ENCODE results near the gene SMARCA2. TPM values are rescaled to one million over a fixed set of nuclear protein-coding genes. Genes with fewer than 3 reads are reported as not detected.

Gene SMARCA2
- total and polyA plus RNA-seq, 9 of the 15 experiments (the other 6 are each of a cell fraction or from before 2014, with no cell fraction given) = 8.0 to 34.8 (median 25.5) TPM

DNA sequence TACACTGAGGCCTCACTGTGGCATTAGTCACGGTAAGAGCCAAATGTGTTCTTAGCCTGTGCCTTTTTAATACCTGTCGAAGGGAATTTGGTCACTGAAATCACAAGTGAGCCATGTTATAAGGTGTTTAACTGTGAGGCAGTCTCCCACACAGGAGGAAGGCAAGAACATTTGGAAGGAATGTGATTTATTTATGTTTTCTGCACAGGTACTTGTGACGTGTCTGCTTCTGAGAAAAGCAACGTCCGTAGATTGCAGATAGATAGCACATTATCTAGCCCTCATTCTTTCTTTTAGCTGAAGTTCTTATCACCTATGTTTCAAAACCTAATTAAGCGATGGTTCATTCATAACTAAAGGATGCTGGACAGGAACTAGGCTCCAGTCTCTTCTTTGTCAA is 19.0 kb upstream of the SMARCA2 start:
- DNase-seq (ENCODE audit: extremely low read depth in 1 of 4, low spot score in 3 of 4) (no peak), FAIRE-seq (no peak), ATAC-seq (no peak)
- Histone ChIP-seq H3K79me2 (ENCODE audit: control insufficient read depth, insufficient read depth, low read length) (no peaks in the 10 kb centered on the region), H3K9ac (ENCODE audit: insufficient read depth in 1 of 2, low read depth in 2 of 2, low read length in 2 of 2) (no peak overlapping the region), H3K4me1 (replicated peaks in 1 of 2; ENCODE audit: control insufficient read depth in 2 of 2, insufficient read depth in 2 of 2, low read length in 2 of 2) (no peaks in the 10 kb centered on the region; a peak in 1 of 5 replicates), H3K4me2 (ENCODE audit: insufficient read depth, low read length) (no peak overlapping the region), H3K27me3 (ENCODE audit: control insufficient read depth in 2 of 2, insufficient read depth in 2 of 2, low read length in 2 of 2) (peaks cover 0 to 7% of the 10 kb centered on the region in 2 experiments; a peak in 3 of 5 replicates), H3K9me3 (replicated peaks; ENCODE audit: control insufficient read depth, insufficient read depth, low read depth, low read length) (no peaks in the 10 kb centered on the region), H2AFZ (ENCODE audit: low read depth, low read length) (no peak overlapping the region), H3K4me3 (no peak overlapping the region), H4K20me1 (replicated peaks; ENCODE audit: control insufficient read depth, insufficient read depth, low read length) (no peaks in the 10 kb centered on the region), H3K27ac (ENCODE audit: extremely low read depth, low read depth, low read length) (no peak overlapping the region), H3K9me1 (ENCODE audit: control insufficient read depth, insufficient read depth, low read length) (no peaks in the 10 kb centered on the region), H3K36me3 (ENCODE audit: control insufficient read depth, insufficient read depth, low read length) (no peaks in the 10 kb centered on the region)
- WGBS (ENCODE audit: insufficient coverage, low coverage, missing lambda C conversion rate) = 4% methylated on average over 6 of the region's 6 CpGs
- intact Hi-C loops (cut with micrococcal nuclease) = no loop called here
- in situ Hi-C loops (cut with MboI) = no loop called here
- no TSS peak for BruUV-seq (replicated peaks)
- ChIA-PET POLR2A (no interaction called here), CTCF (ENCODE audit: low intra/inter-chr PET ratio) (no interaction called here)
- no peak for TF ChIP-seq GTF2F1 (IDR thresholded peaks at IDR 0.05; ENCODE audit: low read depth, low read length)
- TF ChIP-seq HNRNPL (IDR thresholded peaks at IDR 0.05; ENCODE audit: low read depth, low read length) = no peak
- TF ChIP-seq NFE2L1 (tag; IDR thresholded peaks at IDR 0.05; ENCODE audit: borderline replicate concordance, low read depth) = no peak
- TF ChIP-seq, protein P1, sequence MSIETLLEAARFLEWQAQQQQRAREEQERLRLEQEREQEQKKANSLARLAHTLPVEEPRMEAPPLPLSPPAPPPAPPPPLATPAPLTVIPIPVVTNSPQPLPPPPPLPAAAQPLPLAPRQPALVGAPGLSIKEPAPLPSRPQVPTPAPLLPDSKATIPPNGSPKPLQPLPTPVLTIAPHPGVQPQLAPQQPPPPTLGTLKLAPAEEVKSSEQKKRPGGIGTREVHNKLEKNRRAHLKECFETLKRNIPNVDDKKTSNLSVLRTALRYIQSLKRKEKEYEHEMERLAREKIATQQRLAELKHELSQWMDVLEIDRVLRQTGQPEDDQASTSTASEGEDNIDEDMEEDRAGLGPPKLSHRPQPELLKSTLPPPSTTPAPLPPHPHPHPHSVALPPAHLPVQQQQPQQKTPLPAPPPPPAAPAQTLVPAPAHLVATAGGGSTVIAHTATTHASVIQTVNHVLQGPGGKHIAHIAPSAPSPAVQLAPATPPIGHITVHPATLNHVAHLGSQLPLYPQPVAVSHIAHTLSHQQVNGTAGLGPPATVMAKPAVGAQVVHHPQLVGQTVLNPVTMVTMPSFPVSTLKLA (conservative IDR thresholded peaks at IDR 0.05) = no peak
- TF ChIP-seq ZNF408 (CRISPR knock-in tag; IDR thresholded peaks at IDR 0.05; ENCODE audit: low read depth) = no peak
- TF ChIP-seq HDAC8 (tag; IDR thresholded peaks at IDR 0.05) = no peak

All from K562 (cell line).